Mesenchymal stem cell (in vitro differentiated cells and primary cell): Measurements from ENCODE around the gene CD47.

Source experiments
- DNase-seq: peaks from one replicate; pipeline ENCODE4 v3.0.0-alpha.2; 2013
- H2AFZ ChIP-seq: one replicate; pipeline ENCODE4 v1.6.1; 2013; ENCODE audit warnings: low read depth, mild to moderate bottlenecking, control low read depth, inconsistent platforms, low read length, moderate library complexity
- H2AK5ac ChIP-seq: 2 replicates; pipeline ENCODE4 v1.6.1; 2013; ENCODE audit warnings: low read length, moderate library complexity, mild to moderate bottlenecking, inconsistent platforms; ENCODE audit not compliant: severe bottlenecking
- H2BK120ac ChIP-seq: one replicate; pipeline ENCODE4 v1.6.1; 2013; ENCODE audit warnings: low read depth, mild to moderate bottlenecking, inconsistent platforms, low read length, moderate library complexity
- H2BK12ac ChIP-seq, 2 experiments: one replicate each; pipeline ENCODE4 v1.6.1; 2013; ENCODE audit warnings: inconsistent platforms in 2 of 2, low read length in 2 of 2, mild to moderate bottlenecking in 2 of 2, moderate library complexity in 2 of 2, control low read depth in 1 of 2
- H2BK15ac ChIP-seq: one replicate; pipeline ENCODE4 v1.6.1; 2013; ENCODE audit warnings: mild to moderate bottlenecking, low read depth, inconsistent platforms; ENCODE audit not compliant: poor library complexity, severe bottlenecking
- H2BK5ac ChIP-seq: 2 replicates; pipeline ENCODE4 v1.6.1; 2013; ENCODE audit warnings: low read depth, mild to moderate bottlenecking, low read length, control low read depth, inconsistent platforms; ENCODE audit not compliant: poor library complexity, severe bottlenecking
- H3K14ac ChIP-seq, 2 experiments: one replicate each; pipeline ENCODE4 v1.6.1; 2013; ENCODE audit warnings: inconsistent platforms in 2 of 2, low read length in 2 of 2, control low read depth in 1 of 2, mild to moderate bottlenecking in 1 of 2, moderate library complexity in 1 of 2
- H3K18ac ChIP-seq, 2 experiments: one replicate each; pipeline ENCODE4 v1.6.1; 2013; ENCODE audit warnings: inconsistent platforms in 2 of 2, low read length in 2 of 2, control low read depth in 1 of 2, low read depth in 1 of 2, mild to moderate bottlenecking in 1 of 2
- H3K23ac ChIP-seq, 2 experiments: one replicate each; pipeline ENCODE4 v1.6.1; 2013; ENCODE audit warnings: inconsistent platforms in 2 of 2, low read length in 2 of 2, mild to moderate bottlenecking in 2 of 2, moderate library complexity in 2 of 2, control low read depth in 1 of 2
- H3K27ac ChIP-seq: 2 replicates; pipeline ENCODE4 v1.5.1; 2013; ENCODE audit warnings: mild to moderate bottlenecking, moderate library complexity, low read length, control low read depth, inconsistent platforms; ENCODE audit not compliant: poor library complexity, severe bottlenecking
- H3K27me3 ChIP-seq, 2 experiments: 2 replicates each; pipeline versions ENCODE4 v1.6.1 to v1.7.0; 2013; ENCODE audit warnings: low read length in 2 of 2, mild to moderate bottlenecking in 2 of 2, moderate library complexity in 2 of 2, control low read depth in 1 of 2, inconsistent platforms in 1 of 2; ENCODE audit not compliant: control insufficient read depth in 1 of 2, insufficient read depth in 1 of 2
- H3K36me3 ChIP-seq, 2 experiments: 2 replicates each; pipeline versions ENCODE4 v1.6.1 to v1.7.0; 2013; ENCODE audit warnings: low read length in 2 of 2, control low read depth in 1 of 2, inconsistent platforms in 1 of 2, low read depth in 1 of 2, mild to moderate bottlenecking in 1 of 2; ENCODE audit not compliant: insufficient read depth in 2 of 2, control insufficient read depth in 1 of 2
- H3K4ac ChIP-seq, 2 experiments: one replicate each; pipeline ENCODE4 v1.6.1; 2013; ENCODE audit warnings: inconsistent platforms in 2 of 2, low read length in 2 of 2, mild to moderate bottlenecking in 2 of 2, moderate library complexity in 2 of 2, control low read depth in 1 of 2, low read depth in 1 of 2
- H3K4me1 ChIP-seq: 2 replicates; pipeline ENCODE4 v1.6.1; 2013; ENCODE audit warnings: low read depth, low read length, control low read depth; ENCODE audit not compliant: control insufficient read depth, insufficient read depth
- H3K4me2 ChIP-seq: 2 replicates; pipeline ENCODE4 v1.6.1; 2013; ENCODE audit warnings: low read length, mild to moderate bottlenecking, inconsistent platforms; ENCODE audit not compliant: poor library complexity, severe bottlenecking
- H3K4me3 ChIP-seq, 2 experiments: 2 replicates each; pipeline versions ENCODE4 v1.5.1 to v1.7.0; 2013; ENCODE audit warnings: low read length in 2 of 2, mild to moderate bottlenecking in 2 of 2, control low read depth in 1 of 2, low read depth in 1 of 2; ENCODE audit not compliant: insufficient read depth in 1 of 2
- H3K79me1 ChIP-seq: replicated peaks from 2 replicates; pipeline ENCODE4 v1.6.1; 2013; ENCODE audit warnings: mild to moderate bottlenecking, control low read depth, low read length, inconsistent platforms; ENCODE audit not compliant: poor library complexity, severe bottlenecking
- H3K9ac ChIP-seq: 2 replicates; pipeline ENCODE4 v1.7.0; 2013; ENCODE audit warnings: mild to moderate bottlenecking, low read length, moderate library complexity
- H3K9me3 ChIP-seq: 2 replicates; pipeline ENCODE4 v1.7.0; 2013; ENCODE audit warnings: mild to moderate bottlenecking, low read length; ENCODE audit not compliant: control insufficient read depth
- H4K8ac ChIP-seq: one replicate; pipeline ENCODE4 v1.6.1; 2013; ENCODE audit warnings: inconsistent platforms, mild to moderate bottlenecking, low read length, moderate library complexity
- H4K91ac ChIP-seq: one replicate; pipeline ENCODE4 v1.6.1; 2013; ENCODE audit warnings: mild to moderate bottlenecking, low read length, inconsistent platforms
- WGBS: methylation state at CpG from one replicate; pipeline ENCODE4 v1.1.7; 2013; ENCODE audit warnings: mixed read lengths; 5-methylcytosine and 5-hydroxymethylcytosine counted together

CD47 gene

GRCh38 chr3:108125153-108125543 lies 34.3 kb upstream of the CD47 start:
- Histone ChIP-seq H2BK15ac (no peak overlapping the region), H3K4me2 (no peak overlapping the region), H3K14ac (no peak overlapping the region), H2BK120ac (no peak overlapping the region), H3K27me3 (no peaks in the 10 kb centered on the region), H3K4me3 (no peak overlapping the region), H4K91ac (no peak overlapping the region), H3K9ac (no peak overlapping the region), H3K4ac (no peak overlapping the region), H3K4me1 (no peaks in the 10 kb centered on the region), H3K23ac (no peak overlapping the region), H2AFZ (no peak overlapping the region), H3K79me1 (no peaks in the 10 kb centered on the region), H3K9me3 (no peaks in the 10 kb centered on the region), H2BK5ac (no peak overlapping the region), H3K27ac (no peak overlapping the region), H2AK5ac (no peak overlapping the region), H3K18ac (no peak overlapping the region), H4K8ac (no peak overlapping the region), H3K36me3 (peaks cover 0 to 2% of the 10 kb centered on the region in 2 experiments), H2BK12ac (no peak overlapping the region)
- WGBS: 100% methylated on average over 2 of the region's 4 CpGs
- DNase-seq: no peak

- no peak overlapping the region for H3K4ac ChIP-seq
- H2BK5ac ChIP-seq: no peak overlapping the region
- H3K18ac ChIP-seq: peak overlapping the region in 1 of 2 experiments; percentile 66
- DNase-seq: no peak
- H3K27me3 ChIP-seq: no peaks in the 10 kb centered on the region
- H2BK15ac ChIP-seq: no peak overlapping the region
- H3K4me3 ChIP-seq: no peak overlapping the region
- no peak overlapping the region for H2AFZ ChIP-seq
- no peaks in the 10 kb centered on the region for H3K9me3 ChIP-seq
- H2AK5ac ChIP-seq: no peak overlapping the region
- no peak overlapping the region for H3K27ac ChIP-seq
- no peak overlapping the region for H2BK12ac ChIP-seq
- H3K9ac ChIP-seq: no peak overlapping the region
- H2BK120ac ChIP-seq: no peak overlapping the region
- no peak overlapping the region for H4K91ac ChIP-seq
- peaks cover 0 to 2% of the 10 kb centered on the region in 2 experiments for H3K36me3 ChIP-seq
- H3K79me1 ChIP-seq: no peaks in the 10 kb centered on the region
- 61% methylated on average over 10 of the region's 10 CpGs for WGBS
- H3K4me1 ChIP-seq: no peaks in the 10 kb centered on the region
- H3K14ac ChIP-seq: no peak overlapping the region
- no peak overlapping the region for H4K8ac ChIP-seq
- H3K4me2 ChIP-seq: no peak overlapping the region
- no peak overlapping the region for H3K23ac ChIP-seq
Observed at GRCh38 chr3:108124337-108125152, 33.7 kb upstream of the CD47 start.

GRCh38 chr3:108123326-108123725 lies 32.5 kb upstream of the CD47 start:
- H2BK12ac ChIP-seq: no peak overlapping the region
- H4K8ac ChIP-seq: no peak overlapping the region
- no peak overlapping the region for H3K14ac ChIP-seq
- no peak overlapping the region for H3K9ac ChIP-seq
- H3K23ac ChIP-seq: no peak overlapping the region
- no peak overlapping the region for H2BK5ac ChIP-seq
- H2AK5ac ChIP-seq: no peak overlapping the region
- H2BK15ac ChIP-seq: no peak overlapping the region
- no peak overlapping the region for H3K18ac ChIP-seq
- no peaks in the 10 kb centered on the region for H3K27me3 ChIP-seq
- no peak overlapping the region for H2AFZ ChIP-seq
- H2BK120ac ChIP-seq: no peak overlapping the region
- H3K79me1 ChIP-seq: no peaks in the 10 kb centered on the region
- H3K4me2 ChIP-seq: no peak overlapping the region
- no peaks in the 10 kb centered on the region for H3K9me3 ChIP-seq
- no peak overlapping the region for H3K27ac ChIP-seq
- no peaks in the 10 kb centered on the region for H3K36me3 ChIP-seq
- H3K4ac ChIP-seq: no peak overlapping the region
- 90% methylated on average over 3 of the region's 3 CpGs for WGBS
- no peak for DNase-seq
- no peaks in the 10 kb centered on the region for H3K4me1 ChIP-seq
- no peak overlapping the region for H3K4me3 ChIP-seq
- H4K91ac ChIP-seq: no peak overlapping the region

GRCh38 chr3:108122276-108122675 lies 31.4 kb upstream of the CD47 start:
- no peak overlapping the region for H3K23ac ChIP-seq
- no peak overlapping the region for H4K8ac ChIP-seq
- H3K14ac ChIP-seq: no peak overlapping the region
- H3K27ac ChIP-seq: no peak overlapping the region
- H2BK15ac ChIP-seq: no peak overlapping the region
- H2BK5ac ChIP-seq: no peak overlapping the region
- H3K9ac ChIP-seq: no peak overlapping the region
- no peak overlapping the region for H3K18ac ChIP-seq
- no peak for DNase-seq
- no peak overlapping the region for H3K4me2 ChIP-seq
- no peaks in the 10 kb centered on the region for H3K9me3 ChIP-seq
- no peak overlapping the region for H4K91ac ChIP-seq
- H3K79me1 ChIP-seq: no peaks in the 10 kb centered on the region
- no peaks in the 10 kb centered on the region for H3K36me3 ChIP-seq
- no peaks in the 10 kb centered on the region for H3K4me1 ChIP-seq
- no peak overlapping the region for H3K4ac ChIP-seq
- H2AK5ac ChIP-seq: no peak overlapping the region
- no peak overlapping the region for H2AFZ ChIP-seq
- H2BK12ac ChIP-seq: no peak overlapping the region
- H2BK120ac ChIP-seq: no peak overlapping the region
- no peaks in the 10 kb centered on the region for H3K27me3 ChIP-seq
- no peak overlapping the region for H3K4me3 ChIP-seq
- 90% methylated on average over 3 of the region's 3 CpGs for WGBS
